Loucy (cell line): ENCODE results near the gene POU4F3.

Experiments used
- EZH2phosphoT487 ChIP-seq: fragments of 200-600 bp; IDR thresholded peaks from 2 replicates; pipeline ENCODE4 v1.6.1; 2018; ENCODE audit warnings: antibody characterized with exemption, mild to moderate bottlenecking, moderate library complexity, borderline replicate concordance
- TF ChIP-seq, protein P1 (sequence below): fragments of 200-600 bp; sonication (generic); conservative IDR thresholded peaks from 2 replicates; pipeline ENCODE4 v1.5.1; 2014; ENCODE audit warnings: mild to moderate bottlenecking, antibody characterized with exemption, low read length

DNA sequence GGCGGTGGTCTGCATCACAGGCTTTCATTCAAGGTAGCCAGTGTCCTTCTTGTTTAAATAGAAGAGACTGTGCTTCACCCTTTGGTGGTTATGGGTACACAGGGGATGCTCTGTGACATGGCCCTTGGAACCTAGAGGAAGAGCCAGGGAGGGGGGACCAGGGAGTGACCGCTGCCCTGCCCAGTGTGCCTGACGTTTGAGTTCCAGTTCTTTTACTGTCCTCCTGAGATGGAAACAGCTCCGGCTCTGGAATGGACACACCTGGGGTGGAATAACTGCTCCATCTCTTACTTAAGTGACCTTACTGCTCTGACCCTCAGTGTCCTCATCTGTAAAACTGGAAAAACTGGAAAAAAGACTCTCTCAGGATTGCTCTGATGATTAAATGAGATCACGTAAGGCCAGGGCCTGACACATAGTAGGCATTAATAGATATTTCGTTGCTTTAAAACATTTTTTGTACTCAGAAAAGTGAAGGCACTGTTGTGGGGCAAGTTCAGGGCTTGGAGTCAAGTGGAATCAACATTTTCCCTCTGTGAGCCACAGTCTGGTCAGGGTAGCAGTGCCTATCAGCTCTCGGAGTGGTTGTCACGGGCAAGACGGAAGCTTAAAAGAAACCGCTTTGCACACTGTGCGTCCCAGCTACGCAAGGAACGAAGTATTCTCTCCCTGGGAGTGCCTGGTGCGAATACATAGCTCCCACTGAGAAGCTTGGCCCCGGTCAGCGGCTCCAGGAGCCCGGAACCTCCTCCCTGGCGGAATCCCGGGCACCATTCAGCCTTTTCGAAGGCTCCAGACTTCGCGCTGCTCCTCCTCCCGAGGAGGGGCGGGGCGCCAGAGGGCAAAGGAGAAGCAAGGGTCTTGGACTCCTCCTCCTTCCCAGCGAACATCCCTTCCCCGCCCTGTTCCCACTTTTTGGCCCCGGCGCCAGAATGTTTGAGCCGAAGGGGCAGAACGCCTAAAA is 5.8 kb downstream of the POU4F3 start:
- TF ChIP-seq, protein P1, sequence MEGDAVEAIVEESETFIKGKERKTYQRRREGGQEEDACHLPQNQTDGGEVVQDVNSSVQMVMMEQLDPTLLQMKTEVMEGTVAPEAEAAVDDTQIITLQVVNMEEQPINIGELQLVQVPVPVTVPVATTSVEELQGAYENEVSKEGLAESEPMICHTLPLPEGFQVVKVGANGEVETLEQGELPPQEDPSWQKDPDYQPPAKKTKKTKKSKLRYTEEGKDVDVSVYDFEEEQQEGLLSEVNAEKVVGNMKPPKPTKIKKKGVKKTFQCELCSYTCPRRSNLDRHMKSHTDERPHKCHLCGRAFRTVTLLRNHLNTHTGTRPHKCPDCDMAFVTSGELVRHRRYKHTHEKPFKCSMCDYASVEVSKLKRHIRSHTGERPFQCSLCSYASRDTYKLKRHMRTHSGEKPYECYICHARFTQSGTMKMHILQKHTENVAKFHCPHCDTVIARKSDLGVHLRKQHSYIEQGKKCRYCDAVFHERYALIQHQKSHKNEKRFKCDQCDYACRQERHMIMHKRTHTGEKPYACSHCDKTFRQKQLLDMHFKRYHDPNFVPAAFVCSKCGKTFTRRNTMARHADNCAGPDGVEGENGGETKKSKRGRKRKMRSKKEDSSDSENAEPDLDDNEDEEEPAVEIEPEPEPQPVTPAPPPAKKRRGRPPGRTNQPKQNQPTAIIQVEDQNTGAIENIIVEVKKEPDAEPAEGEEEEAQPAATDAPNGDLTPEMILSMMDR = no peak
- no peak for TF ChIP-seq EZH2phosphoT487
